GM19238 (cell line): Measurements from ENCODE around the gene TEX51.

ENCODE experiments used
- DNase-seq: peaks from one replicate; pipeline ENCODE4 v3.0.0; 2011; ENCODE audit warnings: low spot score; ENCODE audit not compliant: insufficient read length

Gene TEX51

DNA sequence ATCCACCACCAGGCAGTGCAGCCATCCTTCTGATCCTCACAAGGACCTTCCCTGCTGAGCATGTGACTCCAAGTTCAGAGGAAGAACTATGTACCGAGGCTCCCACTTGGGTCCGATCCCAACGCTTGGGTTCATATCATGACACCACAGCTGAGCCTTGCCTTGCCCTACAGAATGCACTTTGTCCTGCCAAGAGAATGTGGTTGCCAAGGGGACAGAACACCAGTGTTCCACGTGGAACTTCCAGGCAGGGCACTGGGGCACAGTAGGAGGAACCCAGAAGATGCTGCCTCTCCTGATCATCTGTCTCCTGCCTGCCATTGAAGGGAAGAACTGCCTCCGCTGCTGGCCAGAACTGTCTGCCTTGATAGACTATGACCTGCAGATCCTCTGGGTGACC lies at the start of gene TEX51:
Gene TEX51, plus strand, starts transcription at position 255 of the 400 bp plus-strand sequence. Its CDS starts 29 bp downstream, at position 284.
- DNase-seq: no peak

DNA sequence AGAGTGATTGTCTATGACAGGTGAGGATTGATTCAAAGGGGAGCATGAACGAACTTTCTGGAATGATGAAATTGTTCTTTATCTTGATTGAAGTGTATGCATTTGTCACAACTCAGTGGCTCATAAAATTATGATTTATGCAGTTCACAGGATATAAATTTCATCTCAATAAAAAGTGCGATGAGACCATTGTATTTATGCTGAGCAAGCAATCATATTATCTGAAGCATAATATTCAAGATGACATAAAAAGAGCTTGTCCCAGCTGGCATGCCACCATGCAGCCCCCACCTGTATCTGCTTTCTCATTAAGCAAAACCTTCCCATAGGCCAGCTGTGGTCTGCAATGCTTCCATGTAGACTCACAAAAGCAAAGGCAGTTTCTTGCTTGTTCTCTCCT lies 49.6 kb upstream of the TEX51 start:
- no peak for DNase-seq

DNA sequence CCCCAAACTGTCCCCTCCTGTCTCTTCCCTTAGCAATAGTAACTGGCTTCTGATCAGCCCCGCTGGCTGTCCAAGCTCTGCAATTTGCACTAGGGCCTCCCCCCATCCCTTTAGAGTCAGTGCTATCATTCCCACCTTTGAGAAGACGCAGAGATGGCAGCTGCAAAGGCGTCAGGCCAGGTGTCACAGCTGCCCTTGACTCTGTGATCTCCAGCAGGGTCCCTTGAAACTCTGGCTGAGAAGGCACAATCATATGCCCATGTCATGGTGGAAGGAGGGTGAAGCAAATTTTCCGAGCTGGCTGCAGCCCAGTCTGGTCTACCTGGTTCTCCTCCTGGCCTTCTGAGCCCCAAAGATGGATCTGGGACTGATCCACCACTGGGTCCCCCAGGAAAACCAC lies 49.2 kb upstream of the TEX51 start:
- DNase-seq: no peak

DNA sequence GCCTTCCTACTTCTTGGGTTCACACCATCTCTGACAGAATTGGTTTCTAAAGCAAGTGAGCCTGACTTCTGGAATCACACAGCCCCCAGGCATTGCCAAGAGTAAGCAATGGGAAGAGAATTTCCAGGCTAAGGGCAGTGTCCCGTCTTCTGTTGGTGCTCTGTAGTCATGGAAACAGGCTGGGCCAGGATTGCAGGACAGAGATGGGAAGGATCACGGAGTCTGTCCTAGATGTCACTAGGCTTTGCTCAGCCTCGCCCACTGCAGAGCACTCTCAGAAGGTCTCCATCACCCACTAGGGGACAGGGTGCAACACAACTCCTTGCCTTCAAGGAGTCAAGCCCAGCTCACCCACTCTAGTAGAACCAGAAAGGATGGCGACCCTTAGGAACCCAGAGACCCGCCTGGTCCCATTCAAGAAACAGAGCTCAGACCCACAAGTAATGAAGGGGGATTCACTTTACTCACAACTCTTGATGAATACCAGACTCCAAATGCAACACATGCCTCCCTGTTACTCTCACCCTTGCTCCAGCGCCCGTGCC lies 48.6 kb upstream of the TEX51 start:
- no peak for DNase-seq

DNA sequence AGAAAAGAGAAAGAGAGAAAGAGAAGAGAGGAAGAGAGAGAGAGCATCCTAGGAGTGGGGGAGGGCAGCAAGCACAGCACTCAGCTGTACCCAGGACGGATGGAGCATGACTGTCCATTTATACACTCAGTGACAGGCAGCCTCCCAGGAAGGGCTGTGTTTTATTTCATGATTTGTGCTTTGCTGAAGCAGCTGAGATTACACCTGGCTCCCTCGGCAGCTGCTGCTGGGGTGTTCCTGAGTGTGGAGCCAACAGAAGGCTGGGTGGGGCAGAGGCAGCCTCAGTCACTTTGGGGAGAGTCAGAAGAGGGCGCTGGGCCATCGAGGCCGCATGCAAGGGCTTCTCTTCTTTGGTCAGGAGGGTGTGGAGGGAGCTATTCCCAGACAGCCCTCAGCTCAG lies 47.8 kb upstream of the TEX51 start:
- no peak for DNase-seq

DNA sequence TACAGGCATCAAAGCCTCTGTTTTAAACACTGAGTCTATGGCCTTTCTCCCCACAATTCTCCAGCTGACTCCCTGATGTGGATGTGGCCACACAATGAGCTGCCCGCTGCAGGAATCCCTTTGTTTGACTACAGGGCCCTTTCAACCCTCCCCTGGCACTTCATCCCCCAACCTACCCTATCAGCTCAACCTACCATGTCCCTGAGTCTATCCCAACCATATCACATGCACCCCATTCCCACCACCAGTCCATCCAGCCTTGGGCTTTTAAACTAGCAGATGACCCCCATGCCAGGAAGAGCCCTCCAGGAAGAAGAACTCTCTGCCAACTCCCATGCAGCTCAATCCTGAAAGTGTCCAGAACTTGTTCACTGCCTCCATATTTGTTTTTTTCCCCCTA lies 46.9 kb upstream of the TEX51 start:
- no peak for DNase-seq

DNA sequence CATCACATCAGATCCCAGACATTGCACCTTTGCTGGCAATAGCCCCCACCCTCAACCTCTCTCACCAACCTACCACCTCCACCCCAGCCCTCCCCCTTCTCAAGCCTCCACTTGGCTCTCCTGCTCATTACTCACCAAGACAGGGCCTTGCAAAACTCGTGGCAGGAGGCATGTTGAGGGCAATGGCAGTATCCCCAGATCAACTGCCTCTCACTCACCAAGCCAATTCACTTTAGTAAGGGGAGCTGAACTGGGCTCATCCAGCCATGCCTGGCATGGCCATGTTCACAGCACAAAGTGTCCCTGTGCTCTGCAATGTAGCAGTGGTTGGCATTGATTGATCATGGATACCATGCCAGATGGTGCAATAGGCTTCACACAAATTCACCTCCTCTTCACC lies 46.3 kb upstream of the TEX51 start:
- DNase-seq: no peak

DNA sequence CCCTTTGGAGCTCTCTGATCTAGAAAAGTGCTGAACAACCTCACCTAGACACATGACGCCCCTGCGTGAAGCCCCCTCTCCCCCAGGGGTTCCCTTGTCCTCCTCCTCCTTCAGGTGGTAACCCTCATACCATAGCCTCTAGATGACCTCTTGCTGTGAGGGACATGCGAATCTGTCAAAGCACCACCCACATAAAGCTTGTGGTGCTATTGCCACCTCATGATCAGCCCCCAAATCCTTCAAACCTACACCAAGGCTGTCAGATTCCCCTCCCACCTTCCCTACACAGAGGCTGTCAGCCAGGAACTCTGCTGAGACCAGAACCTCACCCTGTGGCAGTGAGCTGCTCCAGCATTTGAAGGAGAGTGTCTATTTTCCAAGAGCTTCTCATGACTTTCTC lies 43.1 kb upstream of the TEX51 start:
- DNase-seq: no peak

DNA sequence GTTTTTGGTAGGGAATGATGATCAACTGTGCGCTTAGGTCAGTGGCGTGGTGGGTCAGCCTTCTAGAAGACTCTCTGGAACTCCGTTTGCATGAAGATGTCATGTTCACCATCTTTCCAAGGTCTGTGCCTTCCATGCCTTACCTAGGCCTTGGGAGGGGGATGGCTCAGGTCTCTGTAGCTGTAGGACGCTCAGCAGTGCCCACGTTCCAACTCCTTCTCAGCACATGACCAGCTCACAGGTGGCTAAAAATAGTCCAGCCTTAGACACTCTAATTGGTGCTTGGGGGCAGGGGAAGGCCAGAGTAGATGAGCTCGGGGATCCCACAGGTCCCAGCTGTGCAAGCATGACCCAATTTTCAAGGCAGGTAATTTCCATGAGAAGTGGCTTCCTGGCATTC lies 42.3 kb upstream of the TEX51 start:
- DNase-seq: no peak

DNA sequence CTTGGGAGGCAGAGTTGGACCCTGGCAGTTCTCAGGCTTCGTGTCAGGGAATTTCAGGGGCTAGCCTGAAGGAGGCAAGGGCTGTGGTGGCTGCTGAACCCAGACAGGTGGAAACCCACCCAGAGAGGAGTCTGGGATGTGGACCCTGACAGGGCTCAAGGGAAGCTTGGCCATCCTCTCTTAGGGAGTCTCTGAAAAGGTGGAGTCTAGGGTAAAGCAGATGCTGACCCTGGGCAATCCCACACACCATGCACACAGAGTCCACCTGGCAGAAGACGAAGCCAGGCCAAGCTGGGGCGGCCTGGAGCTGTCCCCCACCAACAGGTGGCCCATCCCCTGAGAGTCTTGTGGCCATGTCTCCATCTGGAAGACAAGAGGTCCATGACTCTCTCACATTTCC lies 41.2 kb upstream of the TEX51 start:
- DNase-seq: no peak

DNA sequence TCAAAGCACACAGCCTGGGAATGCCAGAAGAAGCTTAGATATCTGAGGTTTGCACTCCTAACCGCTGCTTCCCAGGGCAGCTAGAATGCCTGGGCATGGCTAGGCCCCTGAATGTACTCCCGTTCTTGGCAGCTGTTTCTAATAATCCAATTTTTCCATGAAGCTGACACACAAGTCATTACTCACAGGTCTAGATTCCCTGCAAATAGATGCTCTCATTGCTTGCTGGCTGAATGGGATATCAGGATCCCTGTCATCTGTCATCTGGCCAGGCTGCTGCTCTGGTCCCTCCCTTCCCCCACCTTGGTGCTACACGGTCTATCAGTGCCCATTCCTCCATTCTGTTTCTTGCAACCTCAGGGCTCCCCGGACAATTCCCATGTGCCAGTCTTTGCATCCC lies 40.7 kb upstream of the TEX51 start:
- no peak for DNase-seq

DNA sequence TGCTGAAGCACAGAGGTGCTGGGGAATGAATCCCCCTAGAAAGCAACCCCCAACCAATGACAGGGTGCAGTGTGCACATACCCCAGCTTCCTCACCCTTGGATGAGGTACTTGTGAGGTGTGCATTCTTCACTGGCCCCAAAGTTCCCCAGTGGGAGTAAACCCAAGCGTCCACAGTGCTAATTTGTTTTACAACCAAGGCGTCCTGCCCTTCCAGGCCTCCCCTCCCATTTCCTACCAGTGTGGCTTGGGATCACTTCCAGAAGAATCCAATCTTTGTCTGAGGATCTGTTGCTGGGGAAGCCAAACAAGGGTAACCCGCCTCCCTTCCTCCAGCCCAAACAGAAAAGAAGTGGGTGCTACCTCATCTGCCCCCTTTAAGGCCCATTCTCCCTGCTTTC lies 40.3 kb upstream of the TEX51 start:
- DNase-seq: no peak

DNA sequence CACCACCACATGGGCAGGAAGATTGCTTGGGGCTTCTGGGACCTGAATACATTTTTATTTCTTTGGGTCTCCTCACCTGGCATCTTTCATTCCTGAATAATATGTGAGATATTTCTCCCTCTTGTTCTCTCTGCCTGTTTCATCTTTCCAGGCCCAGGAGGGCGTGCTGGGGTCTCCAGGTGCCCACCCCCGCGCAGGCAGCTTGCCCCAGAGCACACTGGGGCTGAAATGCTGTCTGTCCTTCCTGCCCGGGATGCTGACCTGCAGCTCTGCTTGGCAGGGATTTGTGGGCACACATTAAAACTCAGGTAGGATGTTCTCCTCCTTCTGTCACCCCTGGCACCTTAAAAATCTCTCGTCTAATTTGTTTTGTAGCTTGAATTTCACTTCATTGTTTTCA lies 39.7 kb upstream of the TEX51 start:
- DNase-seq: no peak

DNA sequence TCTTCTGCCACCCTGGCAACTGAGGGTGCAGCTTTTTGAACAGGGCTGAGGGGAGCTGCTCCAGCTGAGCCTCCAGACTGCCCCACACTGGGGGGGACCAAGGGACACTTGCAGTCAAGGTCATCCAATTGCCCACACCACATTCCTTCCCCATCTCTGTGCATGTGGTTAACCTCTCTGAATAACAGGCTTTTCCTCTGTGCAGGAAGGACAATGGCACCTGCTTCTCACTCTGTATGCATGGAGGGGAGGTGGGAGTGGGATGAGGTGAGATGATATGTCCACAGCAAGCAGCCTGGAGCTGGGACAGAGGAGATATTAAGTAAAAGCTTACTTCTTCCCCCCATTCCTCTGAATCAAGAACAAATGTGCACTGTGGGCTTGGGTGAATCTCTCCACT lies 39.1 kb upstream of the TEX51 start:
- DNase-seq: no peak

DNA sequence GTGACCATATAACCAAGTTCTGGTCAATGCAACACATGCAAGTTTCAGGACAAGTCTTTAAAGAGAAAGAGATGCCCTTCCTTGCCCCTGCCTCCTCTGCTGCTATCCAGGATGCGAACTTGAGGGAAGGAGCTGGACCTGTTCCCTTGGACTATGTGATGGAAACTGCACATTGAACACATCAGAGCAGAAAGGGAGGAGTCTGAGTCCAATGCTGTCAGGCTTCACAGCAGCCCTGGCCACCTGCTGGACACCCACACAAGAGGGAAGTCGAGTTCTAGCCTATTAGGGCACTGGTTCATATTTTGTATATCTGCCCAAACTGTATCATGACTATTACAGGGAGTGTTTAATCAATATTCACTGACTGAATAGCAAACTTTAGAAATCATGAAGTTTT lies 38.3 kb upstream of the TEX51 start:
- DNase-seq: no peak

DNA sequence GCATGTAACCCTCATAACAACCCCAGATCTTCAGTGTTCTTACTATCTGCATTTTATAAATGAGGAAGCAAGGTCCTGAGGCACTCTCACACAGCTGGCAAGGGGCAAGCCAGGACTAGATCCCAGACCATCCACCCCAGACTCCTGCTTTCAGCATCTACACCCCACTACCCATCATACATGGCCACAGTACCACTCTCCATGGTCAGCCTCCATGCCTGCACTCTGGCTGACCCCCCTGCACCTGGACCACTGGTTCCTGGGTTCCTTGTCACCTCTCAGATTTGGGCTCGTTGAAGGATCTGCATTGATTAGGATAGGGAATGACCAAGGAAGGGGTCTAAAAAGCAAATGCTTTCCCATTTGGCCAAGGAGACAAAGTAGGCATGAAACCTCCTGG lies 36.0 kb upstream of the TEX51 start:
- no peak for DNase-seq

DNA sequence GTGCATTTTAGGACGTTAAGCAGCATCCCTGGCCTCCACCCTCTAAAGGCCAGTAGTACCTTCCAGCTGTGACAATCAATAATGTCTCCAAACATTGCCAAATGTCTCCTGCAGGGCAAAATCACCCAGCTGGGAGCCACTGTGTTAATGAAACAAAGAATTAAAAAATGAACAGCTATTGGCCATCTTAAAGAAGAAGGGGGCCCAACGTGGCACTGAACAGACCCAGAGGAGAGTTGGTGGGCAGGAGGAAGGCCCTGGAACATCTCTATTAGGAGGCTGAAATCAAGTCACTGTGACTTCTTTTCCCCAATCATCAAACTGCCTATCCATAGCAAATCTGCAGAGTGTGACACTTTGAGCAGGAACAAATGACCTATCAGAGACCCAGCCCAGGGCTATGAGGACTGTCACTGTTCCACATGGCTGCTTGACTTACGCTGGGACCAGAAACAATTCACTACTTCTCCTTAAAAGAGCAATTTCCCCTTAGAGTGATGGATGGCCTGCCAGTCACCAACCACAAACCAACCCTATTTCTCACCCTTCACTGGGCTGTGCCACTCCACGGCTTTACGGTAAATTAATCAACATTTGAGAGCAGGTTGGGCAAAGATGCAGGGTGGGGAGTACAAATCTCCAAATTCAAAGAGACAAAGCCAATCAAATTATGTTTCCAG lies 35.2 kb upstream of the TEX51 start:
- DNase-seq: no peak

DNA sequence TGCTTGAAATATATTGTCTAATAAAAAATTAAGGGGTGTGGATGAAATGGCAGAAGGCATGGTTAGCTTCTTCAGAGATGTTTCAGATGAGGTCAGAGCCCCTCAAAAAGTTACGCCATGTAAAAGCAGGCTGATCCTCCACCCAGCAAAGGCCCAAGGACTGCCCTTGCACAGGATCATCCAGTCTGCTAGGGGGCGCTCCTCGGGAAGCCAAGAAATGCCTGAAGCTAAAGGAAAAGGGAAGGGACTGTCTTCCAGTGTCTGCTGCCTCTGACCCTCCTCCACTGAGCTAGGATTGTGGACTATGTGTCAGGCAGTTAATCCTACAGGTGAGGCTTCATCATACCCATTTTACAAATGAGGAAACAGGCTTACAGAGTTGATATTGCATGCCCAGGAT lies 33.8 kb upstream of the TEX51 start:
- no peak for DNase-seq

DNA sequence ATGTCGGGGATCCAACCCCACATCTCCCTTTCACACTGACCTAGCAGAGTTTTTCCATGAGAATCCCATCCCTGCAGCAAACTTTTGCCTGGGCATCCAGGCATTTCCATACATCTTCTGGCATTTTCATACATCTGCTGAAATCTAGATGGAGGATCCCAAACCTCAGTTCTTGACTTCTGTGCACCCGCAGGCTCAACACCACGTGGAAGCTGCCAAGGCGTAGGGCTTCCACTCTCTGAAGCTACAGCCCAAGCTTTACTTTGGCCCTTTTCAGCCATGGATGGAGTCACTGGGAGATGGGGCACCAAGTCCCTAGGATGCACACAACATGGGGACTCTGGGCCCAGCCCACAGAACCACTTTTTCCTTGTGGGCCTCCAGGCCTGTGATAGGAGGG lies 32.2 kb upstream of the TEX51 start:
- no peak for DNase-seq

DNA sequence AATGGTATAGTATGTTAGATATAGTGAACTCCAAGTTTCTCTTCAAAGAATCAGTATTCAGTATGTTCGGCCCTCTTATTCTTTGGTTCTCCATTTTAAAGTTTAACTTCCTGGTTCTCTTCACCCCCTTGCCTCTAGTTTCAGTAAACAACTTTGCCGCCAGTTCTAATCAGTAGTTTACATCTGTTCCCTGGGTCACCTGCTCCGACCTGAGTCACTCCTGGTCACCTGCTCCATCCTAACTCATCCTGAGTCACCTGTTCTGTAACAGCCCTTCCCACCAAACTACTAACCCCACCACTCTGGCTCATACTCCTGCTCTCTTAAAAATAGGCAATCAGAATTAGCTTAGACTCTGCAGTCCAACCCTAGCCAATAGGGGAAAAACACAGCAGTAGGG lies 23.7 kb upstream of the TEX51 start:
- DNase-seq: no peak

DNA sequence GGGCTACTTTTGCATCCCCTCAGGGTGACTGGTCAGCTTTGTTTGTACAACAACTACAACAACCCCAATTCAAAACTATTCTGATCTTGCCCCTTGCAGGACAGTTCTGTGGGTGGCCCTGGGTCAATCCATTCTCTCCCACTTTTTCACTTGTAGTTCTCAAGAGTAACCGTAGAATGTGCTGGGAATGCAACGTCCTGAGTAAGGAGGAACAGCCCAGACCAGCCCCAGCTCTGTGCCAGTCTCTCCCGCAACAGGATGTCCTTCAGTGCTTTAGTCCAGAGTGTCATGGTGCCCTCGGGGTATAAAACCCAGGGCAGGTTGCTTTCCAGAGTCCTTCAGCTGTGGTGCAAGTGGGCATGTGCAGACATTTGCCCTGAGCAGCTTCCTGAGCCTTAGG lies 22.1 kb upstream of the TEX51 start:
- DNase-seq: no peak

DNA sequence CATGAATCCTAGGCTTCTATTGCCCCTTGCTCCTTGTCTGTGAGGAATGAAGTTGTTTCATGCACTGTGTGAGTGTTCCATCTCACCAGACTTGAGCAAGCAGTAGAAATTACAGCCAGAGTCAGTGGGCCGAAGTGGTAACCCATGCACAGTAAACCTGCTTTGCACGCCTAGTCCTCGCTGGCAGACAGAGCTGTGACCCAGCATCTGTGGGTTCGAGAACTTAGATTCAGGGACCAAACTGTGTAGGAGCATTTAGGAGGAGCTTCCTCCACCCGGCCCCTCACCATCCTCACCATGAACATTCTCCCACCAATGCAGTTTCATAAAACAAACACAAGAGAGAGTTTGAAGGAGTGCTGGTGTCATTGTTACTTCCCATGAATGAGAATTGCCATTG lies 21.6 kb upstream of the TEX51 start:
- DNase-seq: no peak

DNA sequence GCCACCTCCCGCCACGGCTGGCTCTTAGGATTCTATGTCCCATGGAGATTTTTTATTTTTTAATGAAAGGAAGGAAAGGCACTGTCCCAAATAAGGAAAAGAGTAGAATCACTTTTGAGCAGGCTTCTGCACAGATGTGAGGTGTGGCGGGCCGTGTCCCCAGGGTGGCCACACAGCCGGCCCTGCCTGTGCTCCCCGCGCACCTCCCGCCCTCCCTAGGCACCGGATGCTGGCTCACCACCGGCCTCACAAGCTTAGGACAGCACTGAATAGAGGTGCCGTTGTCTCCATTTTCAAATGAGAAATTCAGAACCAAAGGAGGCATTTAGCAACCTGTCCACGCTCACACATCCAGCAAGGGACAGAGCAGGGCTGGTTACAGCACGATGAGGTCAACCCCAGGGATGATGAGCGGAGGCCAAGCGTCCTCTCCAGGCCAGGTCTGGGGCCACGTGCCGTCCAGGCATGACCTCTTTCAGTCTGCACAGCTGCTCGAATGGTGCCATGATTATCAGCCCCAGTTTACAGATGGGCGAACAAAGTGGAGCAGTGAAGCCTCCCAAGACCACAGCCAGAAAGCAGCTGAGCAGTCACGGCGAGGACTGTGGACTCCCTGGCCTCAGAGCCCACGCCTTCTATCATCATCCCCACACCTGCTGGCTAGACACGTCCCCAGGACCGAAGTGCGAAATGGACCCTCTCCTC lies 20.7 kb upstream of the TEX51 start:
- no peak for DNase-seq
